Trophoblast cell (in vitro differentiated cells and primary cell): ENCODE data around the gene FAM32A.

Experiments used
- DNase-seq, 2 donors: peaks; one replicate each; pipeline ENCODE4 v3.0.0-alpha.2; 2016
- H2AFZ ChIP-seq: 2 replicates; pipeline ENCODE4 v1.6.1; 2013; ENCODE audit warnings: low read length, moderate library complexity, mild to moderate bottlenecking; ENCODE audit not compliant: insufficient read depth, poor library complexity
- H2AK5ac ChIP-seq: 2 replicates; pipeline ENCODE4 v1.6.1; 2013; ENCODE audit warnings: mild to moderate bottlenecking, low read length
- H2BK120ac ChIP-seq: 2 replicates; pipeline ENCODE4 v1.6.1; 2013; ENCODE audit warnings: low read length, mild to moderate bottlenecking, moderate library complexity; ENCODE audit not compliant: insufficient read depth, poor library complexity
- H2BK12ac ChIP-seq: 2 replicates; pipeline ENCODE4 v1.6.1; 2013; ENCODE audit warnings: mild to moderate bottlenecking, low read length, moderate library complexity
- H2BK5ac ChIP-seq: 2 replicates; pipeline ENCODE4 v1.6.1; 2013; ENCODE audit warnings: low read length, low read depth, moderate library complexity, mild to moderate bottlenecking; ENCODE audit not compliant: poor library complexity
- H3K14ac ChIP-seq: 2 replicates; pipeline ENCODE4 v1.6.1; 2013; ENCODE audit warnings: mild to moderate bottlenecking, low read length
- H3K18ac ChIP-seq: 2 replicates; pipeline ENCODE4 v1.6.1; 2013; ENCODE audit warnings: mild to moderate bottlenecking, low read length
- H3K23ac ChIP-seq: 2 replicates; pipeline ENCODE4 v1.6.1; 2013; ENCODE audit warnings: low read length
- H3K27ac ChIP-seq: 2 replicates; pipeline ENCODE4 v1.5.1; 2013; ENCODE audit warnings: low read depth, mild to moderate bottlenecking, inconsistent platforms, low read length, moderate library complexity
- H3K27me3 ChIP-seq: 2 replicates; pipeline ENCODE4 v1.6.1; 2013; ENCODE audit warnings: inconsistent platforms, mild to moderate bottlenecking, low read length, moderate library complexity; ENCODE audit not compliant: insufficient read depth
- H3K36me3 ChIP-seq, 2 experiments: 1 replicate in 1 of 2; 2 replicates in 1 of 2; pipeline ENCODE4 v1.6.1; 2013; ENCODE audit warnings: low read length in 2 of 2, mild to moderate bottlenecking in 2 of 2, moderate library complexity in 1 of 2; ENCODE audit not compliant: insufficient read depth in 2 of 2, control insufficient read depth in 1 of 2
- H3K4ac ChIP-seq: 2 replicates; pipeline ENCODE4 v1.6.1; 2013; ENCODE audit warnings: low read depth, mild to moderate bottlenecking, low read length, moderate library complexity
- H3K4me1 ChIP-seq, 2 experiments: 1 replicate in 1 of 2; 2 replicates in 1 of 2; pipeline ENCODE4 v1.6.1; 2013; ENCODE audit warnings: low read length in 2 of 2, mild to moderate bottlenecking in 2 of 2, moderate library complexity in 1 of 2; ENCODE audit not compliant: insufficient read depth in 2 of 2, control insufficient read depth in 1 of 2
- H3K4me2 ChIP-seq: 2 replicates; pipeline ENCODE4 v1.6.1; 2013; ENCODE audit warnings: inconsistent platforms, mild to moderate bottlenecking, low read length, moderate library complexity
- H3K4me3 ChIP-seq: 2 replicates; pipeline ENCODE4 v1.5.1; 2013; ENCODE audit warnings: mild to moderate bottlenecking, low read depth, low read length, inconsistent platforms
- H3K79me1 ChIP-seq: one replicate; pipeline ENCODE4 v1.6.1; 2013; ENCODE audit warnings: low read length
- H3K79me2 ChIP-seq: 2 replicates; pipeline ENCODE4 v1.6.1; 2013; ENCODE audit warnings: low read length, mild to moderate bottlenecking; ENCODE audit not compliant: control insufficient read depth, insufficient read depth, poor library complexity
- H3K9ac ChIP-seq: 2 replicates; pipeline ENCODE4 v1.6.1; 2013; ENCODE audit warnings: mild to moderate bottlenecking, low read length
- H3K9me3 ChIP-seq: 2 replicates; pipeline ENCODE4 v1.6.1; 2013; ENCODE audit warnings: low read depth, mild to moderate bottlenecking, control low read depth, inconsistent platforms, low read length; ENCODE audit not compliant: insufficient read depth
- H4K12ac ChIP-seq: 2 replicates; pipeline ENCODE4 v1.6.1; 2013; ENCODE audit warnings: low read depth, mild to moderate bottlenecking, low read length, moderate library complexity
- H4K8ac ChIP-seq: 2 replicates; pipeline ENCODE4 v1.6.1; 2013; ENCODE audit warnings: low read depth, mild to moderate bottlenecking, low read length, moderate library complexity
- H4K91ac ChIP-seq: one replicate; pipeline ENCODE4 v1.6.1; 2013; ENCODE audit warnings: low read depth, mild to moderate bottlenecking, low read length, moderate library complexity
- WGBS: extraction: QIAGEN DNeasy Blood & Tissue Kit; methylation state at CpG from one replicate; pipeline ENCODE4 v1.1.7; 2013; ENCODE audit warnings: missing lambda C conversion rate; ENCODE audit not compliant: insufficient read length, insufficient coverage; ENCODE audit errors: extremely low coverage; 5-methylcytosine and 5-hydroxymethylcytosine counted together

The FAM32A gene

DNA sequence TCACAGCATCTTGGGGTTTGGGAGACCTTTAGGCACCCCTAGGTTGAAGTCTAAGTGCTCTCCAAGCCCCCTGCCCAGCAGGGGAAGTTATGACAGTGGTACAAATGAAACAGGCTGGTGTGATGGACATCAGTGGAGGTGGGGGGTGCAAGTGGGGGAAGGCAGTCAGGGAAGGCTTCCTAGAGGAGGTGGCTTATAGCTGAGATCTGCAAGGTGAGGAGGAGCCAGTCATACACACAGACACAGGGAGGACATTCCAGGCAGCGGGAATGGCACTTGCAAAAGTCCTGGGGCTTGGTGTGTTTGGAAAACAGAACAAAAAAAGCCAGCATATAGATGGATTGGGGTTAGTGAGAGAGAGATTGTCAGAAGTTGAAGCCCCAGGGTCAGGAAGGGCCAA lies 30.1 kb upstream of the FAM32A start:
- no peak overlapping the region for H2BK5ac ChIP-seq
- H2AFZ ChIP-seq = no peak overlapping the region
- DNase-seq = no peak
- no peak overlapping the region for H3K9ac ChIP-seq
- no peak overlapping the region for H3K23ac ChIP-seq
- no peak overlapping the region for H3K4ac ChIP-seq
- no CpG with 5 or more reads among the region's 1 CpG for WGBS
- H2BK12ac ChIP-seq = no peak overlapping the region
- H3K4me3 ChIP-seq = no peak overlapping the region
- no peaks in the 10 kb centered on the region for H3K27me3 ChIP-seq
- H3K4me2 ChIP-seq = no peak overlapping the region
- H3K9me3 ChIP-seq = peaks cover 2% of the 10 kb centered on the region
- H3K14ac ChIP-seq = no peak overlapping the region
- no peak overlapping the region for H3K27ac ChIP-seq
- H2BK120ac ChIP-seq = no peak overlapping the region
- no peaks in the 10 kb centered on the region for H3K4me1 ChIP-seq
- H3K18ac ChIP-seq = no peak overlapping the region
- no peaks in the 10 kb centered on the region for H3K79me1 ChIP-seq
- H3K79me2 ChIP-seq = no peaks in the 10 kb centered on the region
- no peak overlapping the region for H4K91ac ChIP-seq
- no peak overlapping the region for H4K8ac ChIP-seq
- no peak overlapping the region for H2AK5ac ChIP-seq
- H4K12ac ChIP-seq = no peak overlapping the region
- no peaks in the 10 kb centered on the region for H3K36me3 ChIP-seq

GRCh38 chr19:16156904-16157303 lies 28.3 kb upstream of the FAM32A start:
- no peak overlapping the region for H3K4ac ChIP-seq
- H3K4me1 ChIP-seq = no peaks in the 10 kb centered on the region
- no peak overlapping the region for H2BK5ac ChIP-seq
- H3K79me1 ChIP-seq = no peaks in the 10 kb centered on the region
- H4K12ac ChIP-seq = no peak overlapping the region
- H3K4me2 ChIP-seq = no peak overlapping the region
- no peak overlapping the region for H2AK5ac ChIP-seq
- no peak overlapping the region for H3K27ac ChIP-seq
- WGBS = no CpG with 5 or more reads among the region's 6 CpGs
- H4K8ac ChIP-seq = no peak overlapping the region
- no peak overlapping the region for H4K91ac ChIP-seq
- H3K9ac ChIP-seq = no peak overlapping the region
- no peak overlapping the region for H3K14ac ChIP-seq
- H3K23ac ChIP-seq = no peak overlapping the region
- peaks cover 2% of the 10 kb centered on the region for H3K9me3 ChIP-seq
- no peaks in the 10 kb centered on the region for H3K27me3 ChIP-seq
- no peak for DNase-seq
- H3K79me2 ChIP-seq = no peaks in the 10 kb centered on the region
- no peak overlapping the region for H2BK12ac ChIP-seq
- no peak overlapping the region for H3K4me3 ChIP-seq
- no peak overlapping the region for H2BK120ac ChIP-seq
- H3K36me3 ChIP-seq = no peaks in the 10 kb centered on the region
- H3K18ac ChIP-seq = no peak overlapping the region
- H2AFZ ChIP-seq = no peak overlapping the region

DNA sequence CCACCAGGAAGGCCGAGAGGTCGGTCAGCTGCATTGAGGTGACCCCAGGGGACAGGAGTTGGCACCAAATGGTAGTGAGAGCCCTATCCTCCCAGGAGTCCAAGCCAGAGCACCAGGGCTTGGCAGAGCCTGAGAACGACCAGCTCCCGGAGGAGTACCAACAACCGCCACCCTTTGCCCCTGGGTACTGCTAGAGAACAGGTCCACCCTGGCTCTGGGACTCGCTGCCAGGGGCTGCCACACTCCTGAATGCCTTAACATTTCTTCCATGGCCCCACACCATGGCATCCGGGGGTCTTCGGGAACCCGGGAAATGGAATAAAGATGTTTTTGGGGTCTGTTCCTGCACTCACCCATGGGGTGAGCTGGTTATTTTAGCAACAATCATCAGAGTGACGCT lies 27.6 kb upstream of the FAM32A start:
- Histone ChIP-seq H3K23ac (no peak overlapping the region), H4K91ac (no peak overlapping the region), H3K36me3 (no peaks in the 10 kb centered on the region), H2AFZ (no peak overlapping the region), H3K4ac (no peak overlapping the region), H3K9me3 (peaks cover 2% of the 10 kb centered on the region), H3K79me1 (no peaks in the 10 kb centered on the region), H3K79me2 (no peaks in the 10 kb centered on the region), H3K14ac (no peak overlapping the region), H3K9ac (no peak overlapping the region), H3K4me3 (no peak overlapping the region), H4K12ac (no peak overlapping the region), H2BK120ac (no peak overlapping the region), H3K27ac (no peak overlapping the region), H2AK5ac (no peak overlapping the region), H4K8ac (no peak overlapping the region), H3K18ac (no peak overlapping the region), H2BK12ac (no peak overlapping the region), H2BK5ac (no peak overlapping the region), H3K4me2 (no peak overlapping the region), H3K4me1 (no peaks in the 10 kb centered on the region), H3K27me3 (no peaks in the 10 kb centered on the region)
- DNase-seq = no peak
- WGBS = no CpG with 5 or more reads among the region's 10 CpGs

GRCh38 chr19:16159655-16160054 lies 25.6 kb upstream of the FAM32A start:
- no peak overlapping the region for H3K23ac ChIP-seq
- no peak overlapping the region for H2BK5ac ChIP-seq
- H4K12ac ChIP-seq = no peak overlapping the region
- no CpG with 5 or more reads among the region's 5 CpGs for WGBS
- H4K8ac ChIP-seq = no peak overlapping the region
- no peaks in the 10 kb centered on the region for H3K36me3 ChIP-seq
- no peak overlapping the region for H2BK120ac ChIP-seq
- no peak overlapping the region for H3K27ac ChIP-seq
- H3K4me3 ChIP-seq = no peak overlapping the region
- no peak overlapping the region for H3K4ac ChIP-seq
- H3K9me3 ChIP-seq = no peaks in the 10 kb centered on the region
- H3K79me2 ChIP-seq = no peaks in the 10 kb centered on the region
- H2BK12ac ChIP-seq = no peak overlapping the region
- H3K9ac ChIP-seq = no peak overlapping the region
- no peak overlapping the region for H3K4me2 ChIP-seq
- H3K79me1 ChIP-seq = no peaks in the 10 kb centered on the region
- DNase-seq = no peak
- no peak overlapping the region for H3K18ac ChIP-seq
- no peak overlapping the region for H3K14ac ChIP-seq
- H2AFZ ChIP-seq = no peak overlapping the region
- H2AK5ac ChIP-seq = no peak overlapping the region
- no peaks in the 10 kb centered on the region for H3K27me3 ChIP-seq
- H3K4me1 ChIP-seq = no peaks in the 10 kb centered on the region
- H4K91ac ChIP-seq = no peak overlapping the region
